SK-N-SH (cell line): ENCODE data around the gene LIPA. TPM values are rescaled to one million over a fixed set of nuclear protein-coding genes. Genes with fewer than 3 reads are reported as not detected.

Experiments
- CTCF ChIA-PET: fragments of 300-600, 350-600 bp; formaldehyde crosslinking; extraction: SDS; loops from one replicate; lab custom pipeline; 2021; lab: Yijun Ruan, JAX
- POLR2A ChIA-PET: fragments of 350-600 bp; sonication (Branson Sonifier 250); formaldehyde crosslinking; extraction: SDS; loops from one replicate; lab custom pipeline; 2020; ENCODE audit warnings: antibody characterized with exemption, inconsistent platforms; lab: Yijun Ruan, JAX
- DNase-seq: peaks from one replicate; pipeline ENCODE4 v3.0.0; 2012
- H2AFZ ChIP-seq: fragments of 200-600 bp; sonication (generic); 2 replicates; pipeline ENCODE4 v1.8.1; 2016; ENCODE audit warnings: antibody characterized with exemption, mild to moderate bottlenecking, low read depth
- H3F3A ChIP-seq: fragments of 200-600 bp; sonication (generic); replicated peaks from 2 replicates; pipeline ENCODE3; 2016; ENCODE audit warnings: antibody characterized with exemption, mild to moderate bottlenecking; ENCODE audit not compliant: insufficient read depth
- H3K27ac ChIP-seq, 2 experiments: fragments of 200-500 bp in 1 of 2; fragments of 200-600 bp in 1 of 2; sonication (Bioruptor generic) in 1 of 2; sonication (generic), shearing (Covaris generic) in 1 of 2; 2 replicates each; pipeline versions ENCODE4 v1.5.1 to v1.6.1; 2014 to 2016; ENCODE audit warnings: low read depth in 2 of 2, inconsistent platforms in 1 of 2, low read length in 1 of 2, mild to moderate bottlenecking in 1 of 2, mixed read lengths in 1 of 2
- H3K27me3 ChIP-seq: fragments of 200-600 bp; sonication (generic), shearing (Covaris generic); 2 replicates; pipeline ENCODE4 v1.6.1; 2016; ENCODE audit warnings: mixed run types; ENCODE audit not compliant: insufficient read depth
- H3K36me3 ChIP-seq, 2 experiments: fragments of 200-500 bp in 1 of 2; fragments of 200-600 bp in 1 of 2; sonication (Bioruptor generic) in 1 of 2; sonication (generic) in 1 of 2; replicated peaks in 1 of 2; 2 replicates each; pipeline versions ENCODE3 to v1.5.1; 2014 to 2016; ENCODE audit warnings: low read length in 1 of 2, mild to moderate bottlenecking in 1 of 2; ENCODE audit not compliant: insufficient read depth in 2 of 2, control insufficient read depth in 1 of 2
- H3K4me1 ChIP-seq, 2 experiments: fragments of 200-500 bp in 1 of 2; fragments of 200-600 bp in 1 of 2; sonication (Bioruptor generic) in 1 of 2; sonication (generic), shearing (Covaris generic) in 1 of 2; 2 replicates each; pipeline versions ENCODE4 v1.5.1 to v1.6.1; 2014 to 2016; ENCODE audit warnings: low read depth in 1 of 2, low read length in 1 of 2, mixed run types in 1 of 2; ENCODE audit not compliant: insufficient read depth in 2 of 2, control insufficient read depth in 1 of 2
- H3K4me2 ChIP-seq: fragments of 200-600 bp; sonication (generic), shearing (Covaris generic); 2 replicates; pipeline ENCODE4 v1.6.1; 2017; ENCODE audit warnings: mixed run types
- H3K4me3 ChIP-seq, 2 experiments: fragments of 200-500 bp in 1 of 2; fragments of 200-600 bp in 1 of 2; sonication (Bioruptor generic) in 1 of 2; sonication (generic), shearing (Covaris generic) in 1 of 2; 2 replicates each; pipeline versions ENCODE4 v1.5.1 to v1.8.1; 2014 to 2016; ENCODE audit warnings: low read depth in 2 of 2, inconsistent platforms in 1 of 2, low read length in 1 of 2, mild to moderate bottlenecking in 1 of 2, mixed read lengths in 1 of 2, moderate library complexity in 1 of 2
- H3K79me2 ChIP-seq: fragments of 200-600 bp; sonication (generic); 2 replicates; pipeline ENCODE4 v1.8.1; 2017; ENCODE audit warnings: mild to moderate bottlenecking; ENCODE audit not compliant: insufficient read depth
- H3K9ac ChIP-seq: fragments of 200-600 bp; sonication (generic); 2 replicates; pipeline ENCODE4 v1.6.1; 2017; ENCODE audit warnings: mixed run types
- H3K9me2 ChIP-seq: fragments of 200-600 bp; sonication (generic); 2 replicates; pipeline ENCODE4 v1.6.1; 2017; ENCODE audit warnings: mixed run types
- H3K9me3 ChIP-seq: fragments of 200-600 bp; sonication (generic); 2 replicates; pipeline ENCODE4 v1.6.1; 2017; ENCODE audit warnings: mixed run types, mild to moderate bottlenecking, moderate library complexity
- H4K20me1 ChIP-seq: fragments of 200-600 bp; sonication (generic); 2 replicates; pipeline ENCODE4 v1.6.1; 2017; ENCODE audit warnings: mild to moderate bottlenecking, mixed run types; ENCODE audit not compliant: insufficient read depth
- CTCF ChIP-seq: fragments of 200-600 bp; sonication (generic); IDR thresholded peaks from 2 replicates; pipeline ENCODE4 v1.6.1; 2017; ENCODE audit warnings: antibody characterized with exemption, mild to moderate bottlenecking, moderate library complexity
- EZH2phosphoT487 ChIP-seq: fragments of 200-600 bp; sonication (generic); IDR thresholded peaks from 2 replicates; pipeline ENCODE4 v1.6.1; 2017; ENCODE audit warnings: low read depth, mixed run types, mild to moderate bottlenecking, antibody characterized with exemption, moderate library complexity, borderline replicate concordance
- FOXM1 ChIP-seq: IDR thresholded peaks from 2 replicates; pipeline ENCODE4 v1.4.0; 2012; ENCODE audit warnings: low read depth, mild to moderate bottlenecking
- GABPA ChIP-seq: IDR thresholded peaks from 2 replicates; pipeline ENCODE4 v1.4.0; 2012; ENCODE audit warnings: low read depth, mild to moderate bottlenecking
- GATA2 ChIP-seq: sonication (generic); formaldehyde crosslinking; IDR thresholded peaks from 2 replicates; pipeline ENCODE4 v1.5.0; 2020; ENCODE audit warnings: mild to moderate bottlenecking, missing genetic modification reagents
- IRF3 ChIP-seq: fragments of 150-350 bp; IDR thresholded peaks from 2 replicates; pipeline ENCODE4 v1.6.1; 2016; ENCODE audit warnings: mild to moderate bottlenecking, low read depth, low read length
- JUND ChIP-seq: IDR thresholded peaks from 2 replicates; pipeline ENCODE4 v1.4.0; 2012
- MAX ChIP-seq: IDR thresholded peaks from 2 replicates; pipeline ENCODE4 v1.4.0; 2012; ENCODE audit warnings: low read depth
- NFIC ChIP-seq: IDR thresholded peaks from 2 replicates; pipeline ENCODE4 v1.4.0; 2012; ENCODE audit warnings: borderline replicate concordance
- NRF1 ChIP-seq: IDR thresholded peaks from 2 replicates; pipeline ENCODE4 v1.6.1; 2012; ENCODE audit warnings: low read depth, mild to moderate bottlenecking, low read length
- POLR2AphosphoS5 ChIP-seq: IDR thresholded peaks from 2 replicates; pipeline ENCODE4 v1.6.1; 2012; ENCODE audit warnings: low read depth, low read length
- RAD21 ChIP-seq: IDR thresholded peaks from 2 replicates; pipeline ENCODE4 v1.6.1; 2012; ENCODE audit warnings: mild to moderate bottlenecking, low read length
- RFX5 ChIP-seq: IDR thresholded peaks from 2 replicates; pipeline ENCODE4 v1.6.1; 2012; ENCODE audit warnings: mild to moderate bottlenecking, improper control_type of control experiment, low read length
- RXRA ChIP-seq: IDR thresholded peaks from 2 replicates; pipeline ENCODE4 v1.4.0; 2012; ENCODE audit warnings: low read depth, mild to moderate bottlenecking, borderline replicate concordance
- TAF1 ChIP-seq: IDR thresholded peaks from 2 replicates; pipeline ENCODE4 v1.6.1; 2012; ENCODE audit warnings: low read depth, mild to moderate bottlenecking, low read length, moderate library complexity, borderline replicate concordance
- TCF12 ChIP-seq: IDR thresholded peaks from 2 replicates; pipeline ENCODE4 v1.4.0; 2012
- WGBS: methylation state at CpG from one replicate; pipeline ENCODE4 v1.1.6; 2017; ENCODE audit warnings: low lambda C conversion rate; 5-methylcytosine and 5-hydroxymethylcytosine counted together
- polyA plus RNA-seq, 3 experiments: library from polyadenylated mRNA; depleted of rRNA; stranded (reverse); fragments of >200 nt; gene quantifications; 2 replicates each; pipeline ENCODE4 v1.2.3, GENCODE V29; 2012
- TF ChIP-seq, protein P1 (sequence below): IDR thresholded peaks from 2 replicates; pipeline ENCODE4 v1.4.0; 2012; ENCODE audit warnings: low read depth, borderline replicate concordance
- TF ChIP-seq, protein P2 (sequence below): IDR thresholded peaks from 2 replicates; pipeline ENCODE4; 2012

LIPA gene
- polyA plus RNA-seq, 1 of the 3 experiments (the other 2 are of a cell fraction), result 43.2 TPM

GRCh38 chr10:89228146-89228545, 23.4 kb downstream of the LIPA start (continued):
- no peak for TF ChIP-seq MAX

DNA sequence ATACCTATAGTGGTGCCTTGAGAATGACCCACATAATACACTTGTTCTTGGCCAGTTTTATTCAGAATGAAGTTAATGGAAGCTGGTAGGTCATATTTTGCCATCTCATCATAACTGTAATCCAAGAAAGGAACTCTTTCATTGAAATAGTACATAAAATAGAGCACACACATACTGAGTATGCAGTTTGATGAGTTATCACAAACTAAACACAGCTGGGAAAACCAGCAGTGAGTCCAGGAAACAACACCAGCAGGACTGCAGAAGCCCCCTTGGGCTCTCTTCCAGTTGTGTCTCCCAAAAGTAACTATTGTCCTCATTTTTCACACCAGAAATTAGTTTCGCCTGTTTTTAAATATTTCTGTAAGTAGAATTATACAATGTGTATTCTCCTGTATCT, 24.7 kb downstream of the LIPA start:
- CTCF ChIA-PET, result interaction anchor here (1.6 kb wide), 1 partner anchor 292 kb away, joined by 4 read pairs; no protein-coding TSS in a partner anchor
- WGBS, result 97% methylated on average over 1 of the region's 1 CpG

DNA sequence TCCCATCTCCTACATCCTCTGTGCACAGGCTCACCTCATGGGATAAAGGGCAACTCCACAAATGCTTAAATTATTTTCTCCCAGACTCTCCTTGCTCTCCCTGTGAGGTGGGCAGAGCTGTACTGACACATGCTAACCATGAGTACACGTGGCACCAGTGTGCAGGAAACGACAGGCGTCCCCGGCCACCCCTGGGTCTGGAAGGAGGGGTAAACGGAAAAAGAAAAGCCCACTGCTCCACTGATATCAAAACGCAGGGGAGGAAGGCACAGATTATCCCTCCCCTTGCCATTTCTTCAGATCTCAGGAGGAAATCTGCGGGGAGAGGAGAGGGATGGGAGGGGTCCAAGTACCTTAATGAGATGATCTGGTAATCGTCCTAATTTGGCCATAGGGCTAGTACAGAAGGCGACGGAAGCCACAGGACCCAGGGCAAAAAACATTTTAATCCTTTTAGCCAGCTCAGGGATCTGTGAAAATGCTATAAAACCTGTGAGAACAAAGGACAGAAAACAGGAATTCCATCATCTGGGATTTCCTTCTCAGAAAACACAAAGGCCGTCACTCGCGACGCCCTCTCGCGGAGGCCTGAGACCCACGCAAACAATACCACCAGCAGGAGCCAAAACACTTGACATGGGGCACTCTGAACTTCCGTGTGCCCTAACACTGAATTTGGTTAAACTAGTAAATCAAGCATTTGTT, 26.7 kb downstream of the LIPA start:
- Histone ChIP-seq H3K36me3 (peaks cover 14 to 25% of the 10 kb centered on the region in 2 experiments), H3K4me2 (no peak overlapping the region), H3K27me3 (no peaks in the 10 kb centered on the region), H2AFZ (no peak overlapping the region), H3K9me2 (no peaks in the 10 kb centered on the region), H4K20me1 (no peaks in the 10 kb centered on the region), H3F3A (no peaks in the 10 kb centered on the region), H3K27ac (no peak overlapping the region), H3K4me3 (no peak overlapping the region), H3K9me3 (no peaks in the 10 kb centered on the region), H3K9ac (no peak overlapping the region), H3K79me2 (no peaks in the 10 kb centered on the region), H3K4me1 (no peaks in the 10 kb centered on the region)
- ChIA-PET POLR2A (no interaction called here), CTCF (interaction anchor here (1.0 to 1.2 kb wide), 3 partner anchors 9 to 12 kb away, joined by 3 to 4 read pairs (median 4); no protein-coding TSS in a partner anchor)
- 89% methylated on average over 18 of the region's 18 CpGs for WGBS
- no peak for DNase-seq
- no peak for TF ChIP-seq POLR2AphosphoS5
- TF ChIP-seq, protein P1, sequence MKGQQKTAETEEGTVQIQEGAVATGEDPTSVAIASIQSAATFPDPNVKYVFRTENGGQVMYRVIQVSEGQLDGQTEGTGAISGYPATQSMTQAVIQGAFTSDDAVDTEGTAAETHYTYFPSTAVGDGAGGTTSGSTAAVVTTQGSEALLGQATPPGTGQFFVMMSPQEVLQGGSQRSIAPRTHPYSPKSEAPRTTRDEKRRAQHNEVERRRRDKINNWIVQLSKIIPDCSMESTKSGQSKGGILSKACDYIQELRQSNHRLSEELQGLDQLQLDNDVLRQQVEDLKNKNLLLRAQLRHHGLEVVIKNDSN, result no peak
- no peak for TF ChIP-seq RFX5
- no peak for TF ChIP-seq EZH2phosphoT487
- no peak for TF ChIP-seq TAF1
- no peak for TF ChIP-seq FOXM1
- no peak for TF ChIP-seq IRF3
- TF ChIP-seq JUND, result no peak
- TF ChIP-seq NRF1, result no peak
- no peak for TF ChIP-seq GABPA
- no peak for TF ChIP-seq GATA2 (CRISPR knock-in tag)
- no peak for TF ChIP-seq RXRA

More for the DNA sequence above, 24.7 kb downstream of the LIPA start:
- TF ChIP-seq RAD21 (no peak), TCF12 (no peak), CTCF (no peak), JUND (no peak), NFIC (no peak), FOXM1 (no peak)
- TF ChIP-seq, protein P2, sequence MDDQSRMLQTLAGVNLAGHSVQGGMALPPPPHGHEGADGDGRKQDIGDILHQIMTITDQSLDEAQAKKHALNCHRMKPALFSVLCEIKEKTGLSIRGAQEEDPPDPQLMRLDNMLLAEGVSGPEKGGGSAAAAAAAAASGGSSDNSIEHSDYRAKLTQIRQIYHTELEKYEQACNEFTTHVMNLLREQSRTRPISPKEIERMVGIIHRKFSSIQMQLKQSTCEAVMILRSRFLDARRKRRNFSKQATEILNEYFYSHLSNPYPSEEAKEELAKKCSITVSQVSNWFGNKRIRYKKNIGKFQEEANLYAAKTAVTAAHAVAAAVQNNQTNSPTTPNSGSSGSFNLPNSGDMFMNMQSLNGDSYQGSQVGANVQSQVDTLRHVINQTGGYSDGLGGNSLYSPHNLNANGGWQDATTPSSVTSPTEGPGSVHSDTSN, result no peak
- Histone ChIP-seq H3K79me2 (no peaks in the 10 kb centered on the region), H3K4me2 (no peak overlapping the region), H3K4me1 (no peaks in the 10 kb centered on the region), H4K20me1 (no peaks in the 10 kb centered on the region), H3K4me3 (no peak overlapping the region), H3F3A (no peaks in the 10 kb centered on the region), H2AFZ (no peak overlapping the region), H3K9ac (no peak overlapping the region), H3K36me3 (peaks cover 14 to 22% of the 10 kb centered on the region in 2 experiments), H3K9me2 (no peaks in the 10 kb centered on the region), H3K27ac (no peak overlapping the region), H3K9me3 (no peaks in the 10 kb centered on the region), H3K27me3 (no peaks in the 10 kb centered on the region)
- POLR2A ChIA-PET, result no interaction called here
- DNase-seq, result no peak
